SK-N-SH (cell line): ENCODE data around the gene MRPS27. TPM values are rescaled to one million over a fixed set of nuclear protein-coding genes. Genes with fewer than 3 reads are reported as not detected.

Experiments
- CTCF ChIA-PET: fragments of 300-600, 350-600 bp; formaldehyde crosslinking; extraction: SDS; loops from one replicate; lab custom pipeline; 2021; lab: Yijun Ruan, JAX
- POLR2A ChIA-PET: fragments of 350-600 bp; sonication (Branson Sonifier 250); formaldehyde crosslinking; extraction: SDS; loops from one replicate; lab custom pipeline; 2020; ENCODE audit warnings: antibody characterized with exemption, inconsistent platforms; lab: Yijun Ruan, JAX
- DNase-seq: peaks from one replicate; pipeline ENCODE4 v3.0.0; 2012
- H2AFZ ChIP-seq: fragments of 200-600 bp; sonication (generic); 2 replicates; pipeline ENCODE4 v1.8.1; 2016; ENCODE audit warnings: antibody characterized with exemption, mild to moderate bottlenecking, low read depth
- H3F3A ChIP-seq: fragments of 200-600 bp; sonication (generic); replicated peaks from 2 replicates; pipeline ENCODE3; 2016; ENCODE audit warnings: antibody characterized with exemption, mild to moderate bottlenecking; ENCODE audit not compliant: insufficient read depth
- H3K27ac ChIP-seq, 2 experiments: fragments of 200-500 bp in 1 of 2; fragments of 200-600 bp in 1 of 2; sonication (Bioruptor generic) in 1 of 2; sonication (generic), shearing (Covaris generic) in 1 of 2; 2 replicates each; pipeline versions ENCODE4 v1.5.1 to v1.6.1; 2014 to 2016; ENCODE audit warnings: low read depth in 2 of 2, inconsistent platforms in 1 of 2, low read length in 1 of 2, mild to moderate bottlenecking in 1 of 2, mixed read lengths in 1 of 2
- H3K27me3 ChIP-seq: fragments of 200-600 bp; sonication (generic), shearing (Covaris generic); 2 replicates; pipeline ENCODE4 v1.6.1; 2016; ENCODE audit warnings: mixed run types; ENCODE audit not compliant: insufficient read depth
- H3K36me3 ChIP-seq, 2 experiments: fragments of 200-500 bp in 1 of 2; fragments of 200-600 bp in 1 of 2; sonication (Bioruptor generic) in 1 of 2; sonication (generic) in 1 of 2; replicated peaks in 1 of 2; 2 replicates each; pipeline versions ENCODE3 to v1.5.1; 2014 to 2016; ENCODE audit warnings: low read length in 1 of 2, mild to moderate bottlenecking in 1 of 2; ENCODE audit not compliant: insufficient read depth in 2 of 2, control insufficient read depth in 1 of 2
- H3K4me1 ChIP-seq, 2 experiments: fragments of 200-500 bp in 1 of 2; fragments of 200-600 bp in 1 of 2; sonication (Bioruptor generic) in 1 of 2; sonication (generic), shearing (Covaris generic) in 1 of 2; 2 replicates each; pipeline versions ENCODE4 v1.5.1 to v1.6.1; 2014 to 2016; ENCODE audit warnings: low read depth in 1 of 2, low read length in 1 of 2, mixed run types in 1 of 2; ENCODE audit not compliant: insufficient read depth in 2 of 2, control insufficient read depth in 1 of 2
- H3K4me2 ChIP-seq: fragments of 200-600 bp; sonication (generic), shearing (Covaris generic); 2 replicates; pipeline ENCODE4 v1.6.1; 2017; ENCODE audit warnings: mixed run types
- H3K4me3 ChIP-seq, 2 experiments: fragments of 200-500 bp in 1 of 2; fragments of 200-600 bp in 1 of 2; sonication (Bioruptor generic) in 1 of 2; sonication (generic), shearing (Covaris generic) in 1 of 2; 2 replicates each; pipeline versions ENCODE4 v1.5.1 to v1.8.1; 2014 to 2016; ENCODE audit warnings: low read depth in 2 of 2, inconsistent platforms in 1 of 2, low read length in 1 of 2, mild to moderate bottlenecking in 1 of 2, mixed read lengths in 1 of 2, moderate library complexity in 1 of 2
- H3K79me2 ChIP-seq: fragments of 200-600 bp; sonication (generic); 2 replicates; pipeline ENCODE4 v1.8.1; 2017; ENCODE audit warnings: mild to moderate bottlenecking; ENCODE audit not compliant: insufficient read depth
- H3K9ac ChIP-seq: fragments of 200-600 bp; sonication (generic); 2 replicates; pipeline ENCODE4 v1.6.1; 2017; ENCODE audit warnings: mixed run types
- H3K9me2 ChIP-seq: fragments of 200-600 bp; sonication (generic); 2 replicates; pipeline ENCODE4 v1.6.1; 2017; ENCODE audit warnings: mixed run types
- H3K9me3 ChIP-seq: fragments of 200-600 bp; sonication (generic); 2 replicates; pipeline ENCODE4 v1.6.1; 2017; ENCODE audit warnings: mixed run types, mild to moderate bottlenecking, moderate library complexity
- H4K20me1 ChIP-seq: fragments of 200-600 bp; sonication (generic); 2 replicates; pipeline ENCODE4 v1.6.1; 2017; ENCODE audit warnings: mild to moderate bottlenecking, mixed run types; ENCODE audit not compliant: insufficient read depth
- FOXJ3 ChIP-seq: sonication (generic); formaldehyde crosslinking; IDR thresholded peaks from 2 replicates; pipeline ENCODE4 v1.5.1; 2020; ENCODE audit warnings: mild to moderate bottlenecking, missing genetic modification reagents
- GATA2 ChIP-seq: sonication (generic); formaldehyde crosslinking; IDR thresholded peaks from 2 replicates; pipeline ENCODE4 v1.5.0; 2020; ENCODE audit warnings: mild to moderate bottlenecking, missing genetic modification reagents
- IRF3 ChIP-seq: fragments of 150-350 bp; IDR thresholded peaks from 2 replicates; pipeline ENCODE4 v1.6.1; 2016; ENCODE audit warnings: mild to moderate bottlenecking, low read depth, low read length
- MAX ChIP-seq: IDR thresholded peaks from 2 replicates; pipeline ENCODE4 v1.4.0; 2012; ENCODE audit warnings: low read depth
- MEF2A ChIP-seq: IDR thresholded peaks from 2 replicates; pipeline ENCODE4 v1.4.0; 2012; ENCODE audit warnings: low read depth, borderline replicate concordance
- NRF1 ChIP-seq: IDR thresholded peaks from 2 replicates; pipeline ENCODE4 v1.6.1; 2012; ENCODE audit warnings: low read depth, mild to moderate bottlenecking, low read length
- RAD21 ChIP-seq: IDR thresholded peaks from 2 replicates; pipeline ENCODE4 v1.6.1; 2012; ENCODE audit warnings: mild to moderate bottlenecking, low read length
- RCOR1 ChIP-seq: fragments of 150-350 bp; IDR thresholded peaks from 2 replicates; pipeline ENCODE4 v1.6.1; 2017; ENCODE audit warnings: antibody characterized with exemption, low read length
- RXRA ChIP-seq: IDR thresholded peaks from 2 replicates; pipeline ENCODE4 v1.4.0; 2012; ENCODE audit warnings: low read depth, mild to moderate bottlenecking, borderline replicate concordance
- SIN3A ChIP-seq: IDR thresholded peaks from 2 replicates; pipeline ENCODE4 v1.6.1; 2012; ENCODE audit warnings: low read depth, mild to moderate bottlenecking, low read length, moderate library complexity, borderline replicate concordance
- TAF1 ChIP-seq: IDR thresholded peaks from 2 replicates; pipeline ENCODE4 v1.6.1; 2012; ENCODE audit warnings: low read depth, mild to moderate bottlenecking, low read length, moderate library complexity, borderline replicate concordance
- USF1 ChIP-seq: IDR thresholded peaks from 2 replicates; pipeline ENCODE4 v1.4.0; 2012; ENCODE audit warnings: low read depth, borderline replicate concordance
- YY1 ChIP-seq: IDR thresholded peaks from 2 replicates; pipeline ENCODE4 v1.4.0; 2012; ENCODE audit warnings: low read depth, mild to moderate bottlenecking
- WGBS: methylation state at CpG from one replicate; pipeline ENCODE4 v1.1.6; 2017; ENCODE audit warnings: low lambda C conversion rate; 5-methylcytosine and 5-hydroxymethylcytosine counted together
- polyA plus RNA-seq, 3 experiments: library from polyadenylated mRNA; depleted of rRNA; stranded (reverse); fragments of >200 nt; gene quantifications; 2 replicates each; pipeline ENCODE4 v1.2.3, GENCODE V29; 2012
- TF ChIP-seq, protein P1 (sequence below): IDR thresholded peaks from 2 replicates; pipeline ENCODE4; 2012
- TF ChIP-seq, protein P2 (sequence below): IDR thresholded peaks from 2 replicates; pipeline ENCODE4 v1.4.0; 2012; ENCODE audit warnings: low read depth, borderline replicate concordance

Gene MRPS27
- polyA plus RNA-seq, 1 of the 3 experiments (the other 2 are of a cell fraction), result 37.5 TPM

DNA sequence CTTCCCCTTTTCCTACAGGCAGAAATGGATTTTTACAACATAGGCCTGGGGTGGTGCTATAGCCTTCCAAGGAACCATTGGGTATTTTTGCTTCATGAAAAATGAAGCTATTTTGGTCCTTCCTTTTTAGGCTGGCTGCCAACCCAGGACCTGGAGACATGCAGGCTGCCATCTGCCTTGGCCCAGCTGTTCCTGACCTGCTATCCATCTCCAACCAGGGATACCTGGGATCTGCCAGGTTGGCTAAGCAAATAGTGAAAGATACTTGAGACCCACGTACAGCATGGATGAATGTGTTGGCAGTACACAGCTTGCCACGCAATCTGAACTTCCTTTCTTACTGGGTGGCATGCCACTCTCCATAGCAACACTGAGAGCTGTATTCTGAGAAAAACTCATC lies 31.1 kb downstream of the MRPS27 start:
- Histone ChIP-seq H4K20me1 (no peaks in the 10 kb centered on the region), H3K4me2 (no peak overlapping the region), H3K27ac (no peak overlapping the region; a peak in 1 of 4 replicates), H3K4me1 (peaks cover 6 to 7% of the 10 kb centered on the region in 2 experiments; a peak in 2 of 4 replicates), H3K36me3 (peaks cover 29 to 32% of the 10 kb centered on the region in 2 experiments), H3K4me3 (no peak overlapping the region), H3K9ac (no peak overlapping the region), H3K9me3 (no peaks in the 10 kb centered on the region), H3K27me3 (no peaks in the 10 kb centered on the region), H2AFZ (no peak overlapping the region), H3K9me2 (no peaks in the 10 kb centered on the region), H3F3A (peaks cover 13% of the 10 kb centered on the region), H3K79me2 (no peaks in the 10 kb centered on the region)
- TF ChIP-seq SIN3A (no peak), RAD21 (no peak), TAF1 (no peak), IRF3 (no peak), GATA2 (CRISPR knock-in tag) (no peak), NRF1 (no peak), YY1 (no peak), RXRA (no peak), MAX (no peak), MEF2A (no peak), FOXJ3 (CRISPR knock-in tag) (no peak), USF1 (no peak)
- TF ChIP-seq, protein P1, sequence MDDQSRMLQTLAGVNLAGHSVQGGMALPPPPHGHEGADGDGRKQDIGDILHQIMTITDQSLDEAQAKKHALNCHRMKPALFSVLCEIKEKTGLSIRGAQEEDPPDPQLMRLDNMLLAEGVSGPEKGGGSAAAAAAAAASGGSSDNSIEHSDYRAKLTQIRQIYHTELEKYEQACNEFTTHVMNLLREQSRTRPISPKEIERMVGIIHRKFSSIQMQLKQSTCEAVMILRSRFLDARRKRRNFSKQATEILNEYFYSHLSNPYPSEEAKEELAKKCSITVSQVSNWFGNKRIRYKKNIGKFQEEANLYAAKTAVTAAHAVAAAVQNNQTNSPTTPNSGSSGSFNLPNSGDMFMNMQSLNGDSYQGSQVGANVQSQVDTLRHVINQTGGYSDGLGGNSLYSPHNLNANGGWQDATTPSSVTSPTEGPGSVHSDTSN, result no peak
- ChIA-PET CTCF (interaction anchor here (0.8 to 1.9 kb wide), 5 partner anchors 8 to 44 kb away, joined by 3 to 6 read pairs (median 4); partner anchors contain the start of genes MRPS27 and PTCD2), POLR2A (interaction anchor here (0.6 kb wide), 1 partner anchor 788 kb away, joined by 4 read pairs; no protein-coding TSS in a partner anchor)
- WGBS, result 100% methylated on average over 2 of the region's 2 CpGs
- no peak for DNase-seq

DNA sequence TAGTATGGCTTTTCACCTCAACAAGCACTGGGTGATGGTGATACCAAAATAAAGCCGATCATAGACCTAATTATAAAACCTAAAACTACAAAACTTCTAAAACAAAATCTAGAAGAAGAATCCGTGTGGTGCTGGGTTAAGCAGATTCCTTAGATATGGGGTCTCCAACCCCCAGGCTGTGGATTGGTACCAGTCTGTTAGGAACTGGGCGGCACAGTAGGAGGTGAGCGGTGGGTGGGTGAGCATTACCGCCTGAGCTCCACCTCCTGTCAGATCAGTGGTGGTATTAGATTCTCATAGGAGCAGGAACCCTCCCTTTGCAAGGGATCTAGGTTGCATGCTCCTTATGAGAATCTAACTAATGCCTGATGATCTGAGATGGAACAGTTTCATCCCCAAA lies 33.2 kb downstream of the MRPS27 start:
- H4K20me1 ChIP-seq, result no peaks in the 10 kb centered on the region
- no peak for TF ChIP-seq RCOR1
- TF ChIP-seq, protein P2, sequence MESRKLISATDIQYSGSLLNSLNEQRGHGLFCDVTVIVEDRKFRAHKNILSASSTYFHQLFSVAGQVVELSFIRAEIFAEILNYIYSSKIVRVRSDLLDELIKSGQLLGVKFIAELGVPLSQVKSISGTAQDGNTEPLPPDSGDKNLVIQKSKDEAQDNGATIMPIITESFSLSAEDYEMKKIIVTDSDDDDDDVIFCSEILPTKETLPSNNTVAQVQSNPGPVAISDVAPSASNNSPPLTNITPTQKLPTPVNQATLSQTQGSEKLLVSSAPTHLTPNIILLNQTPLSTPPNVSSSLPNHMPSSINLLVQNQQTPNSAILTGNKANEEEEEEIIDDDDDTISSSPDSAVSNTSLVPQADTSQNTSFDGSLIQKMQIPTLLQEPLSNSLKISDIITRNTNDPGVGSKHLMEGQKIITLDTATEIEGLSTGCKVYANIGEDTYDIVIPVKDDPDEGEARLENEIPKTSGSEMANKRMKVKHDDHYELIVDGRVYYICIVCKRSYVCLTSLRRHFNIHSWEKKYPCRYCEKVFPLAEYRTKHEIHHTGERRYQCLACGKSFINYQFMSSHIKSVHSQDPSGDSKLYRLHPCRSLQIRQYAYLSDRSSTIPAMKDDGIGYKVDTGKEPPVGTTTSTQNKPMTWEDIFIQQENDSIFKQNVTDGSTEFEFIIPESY, result no peak
- H3K27ac ChIP-seq, result no peak overlapping the region
- H3K27me3 ChIP-seq, result no peaks in the 10 kb centered on the region
- peaks cover 33% of the 10 kb centered on the region for H3F3A ChIP-seq
- peaks cover 22 to 25% of the 10 kb centered on the region in 2 experiments for H3K4me1 ChIP-seq
- H3K4me2 ChIP-seq, result no peak overlapping the region
- H3K9ac ChIP-seq, result no peak overlapping the region
- peaks cover 16 to 21% of the 10 kb centered on the region in 2 experiments for H3K36me3 ChIP-seq
- H3K9me3 ChIP-seq, result no peaks in the 10 kb centered on the region
- no peak overlapping the region for H3K4me3 ChIP-seq
- H3K79me2 ChIP-seq, result no peaks in the 10 kb centered on the region
- DNase-seq, result no peak
- H2AFZ ChIP-seq, result no peak overlapping the region
- H3K9me2 ChIP-seq, result no peaks in the 10 kb centered on the region
- ChIA-PET POLR2A (no interaction called here), CTCF (interaction anchor here (0.8 to 1.9 kb wide), 2 partner anchors 22 to 42 kb away, joined by 3 to 5 read pairs; no protein-coding TSS in a partner anchor)
- 100% methylated on average over 3 of the region's 5 CpGs for WGBS
